ENCODE results near the gene LANCL3. TPM values are rescaled to one million over a fixed set of nuclear protein-coding genes. Genes with fewer than 3 reads are reported as not detected.

Gene LANCL3
- polyA plus RNA-seq, 3 donors = 0.01 to 0.12 TPM; not detected in 1

- Histone ChIP-seq H3K4me3 (replicated peaks in 1 of 3; ENCODE audit: low read depth in 2 of 3, low read length in 3 of 3) (no peak overlapping the region), H3K27ac (ENCODE audit: low read depth in 1 of 2, low read length in 2 of 2) (no peak overlapping the region), H4K20me1 (ENCODE audit: insufficient read depth, low read length) (no peaks in the 10 kb centered on the region), H3K4me2 (replicated peaks; ENCODE audit: extremely low read depth, low read length, poor library complexity, severe bottlenecking) (no peak overlapping the region), H3K79me2 (ENCODE audit: insufficient read depth, low read length) (no peaks in the 10 kb centered on the region), H3K4me1 (ENCODE audit: control insufficient read depth in 1 of 2, insufficient read depth in 2 of 2, low read length in 2 of 2) (no peaks in the 10 kb centered on the region), H3K36me3 (replicated peaks in 1 of 2; ENCODE audit: control insufficient read depth in 1 of 2, insufficient read depth in 2 of 2, low read length in 2 of 2) (no peaks in the 10 kb centered on the region), H3K9ac (ENCODE audit: insufficient read depth, low read length, poor library complexity, severe bottlenecking) (no peak overlapping the region), H3K9me3 (replicated peaks in 1 of 2; ENCODE audit: control insufficient read depth in 1 of 2, insufficient read depth in 1 of 2, low read length in 2 of 2) (no peaks in the 10 kb centered on the region), H3K27me3 (ENCODE audit: control insufficient read depth in 2 of 2, insufficient read depth in 2 of 2, low read length in 2 of 2) (no peaks in the 10 kb centered on the region), H2AFZ (ENCODE audit: insufficient read depth, low read depth, low read length, poor library complexity, severe bottlenecking) (no peak overlapping the region)
- peaks cover 0 to 3% (median 1%) of the 10 kb centered on the region in 3 donors for H3K27me3 Mint-ChIP-seq (ENCODE audit: low read depth in 3 of 3)
- H3K4me3 Mint-ChIP-seq = no peak overlapping the region
- TF ChIP-seq CTCF (IDR thresholded peaks at IDR 0.05) = no peak
- H3K4me1 Mint-ChIP-seq = peaks cover 3% of the 10 kb centered on the region
- intact Hi-C loops (cut with micrococcal nuclease) = no loop called here
- DNase-seq = no peak
- no peaks in the 10 kb centered on the region for H3K36me3 Mint-ChIP-seq
- H3K27ac Mint-ChIP-seq = no peak overlapping the region
- peaks cover 0 to 4% (median 0%) of the 10 kb centered on the region in 7 donors for H3K9me3 Mint-ChIP-seq
These were observed 95.1 kb downstream of the LANCL3 start for GRCh38 chrX:37666516-37666915.

DNA sequence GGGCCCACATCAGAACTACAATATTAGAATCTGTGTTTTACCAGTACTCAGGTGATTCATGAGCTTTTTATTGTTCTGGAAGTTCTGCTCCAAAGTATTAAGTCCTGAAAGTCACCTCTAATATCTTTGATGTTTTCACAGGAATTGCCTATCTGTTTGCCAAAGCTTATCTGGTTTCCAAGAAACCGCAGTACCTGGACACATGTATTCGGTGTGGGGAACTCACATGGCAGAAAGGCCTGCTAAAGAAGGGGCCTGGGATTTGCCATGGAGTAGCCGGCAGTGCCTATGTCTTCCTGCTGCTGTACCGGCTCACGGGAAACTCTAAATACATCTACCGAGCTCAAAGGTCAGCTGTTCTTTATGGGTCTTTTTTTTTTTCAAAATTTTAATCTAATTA lies 95.7 kb downstream of the LANCL3 start:
- Mint-ChIP-seq H3K4me3 (no peak overlapping the region), H3K9me3 (peaks cover 0 to 4% (median 0%) of the 10 kb centered on the region in 7 donors), H3K27me3 (ENCODE audit: low read depth in 3 of 3) (peaks cover 0 to 3% (median 3%) of the 10 kb centered on the region in 3 donors), H3K27ac (no peak overlapping the region), H3K4me1 (peaks cover under 1% of the 10 kb centered on the region), H3K36me3 (no peaks in the 10 kb centered on the region)
- Histone ChIP-seq H3K4me1 (ENCODE audit: control insufficient read depth in 1 of 2, insufficient read depth in 2 of 2, low read length in 2 of 2) (no peaks in the 10 kb centered on the region), H3K4me3 (replicated peaks in 1 of 3; ENCODE audit: low read depth in 2 of 3, low read length in 3 of 3) (no peak overlapping the region), H3K27ac (ENCODE audit: low read depth in 1 of 2, low read length in 2 of 2) (no peak overlapping the region), H4K20me1 (ENCODE audit: insufficient read depth, low read length) (no peaks in the 10 kb centered on the region), H3K9me3 (replicated peaks in 1 of 2; ENCODE audit: control insufficient read depth in 1 of 2, insufficient read depth in 1 of 2, low read length in 2 of 2) (no peaks in the 10 kb centered on the region), H3K4me2 (replicated peaks; ENCODE audit: extremely low read depth, low read length, poor library complexity, severe bottlenecking) (no peak overlapping the region), H3K9ac (ENCODE audit: insufficient read depth, low read length, poor library complexity, severe bottlenecking) (no peak overlapping the region), H3K27me3 (ENCODE audit: control insufficient read depth in 2 of 2, insufficient read depth in 2 of 2, low read length in 2 of 2) (no peaks in the 10 kb centered on the region), H3K79me2 (ENCODE audit: insufficient read depth, low read length) (no peaks in the 10 kb centered on the region), H3K36me3 (replicated peaks in 1 of 2; ENCODE audit: control insufficient read depth in 1 of 2, insufficient read depth in 2 of 2, low read length in 2 of 2) (no peaks in the 10 kb centered on the region), H2AFZ (ENCODE audit: insufficient read depth, low read depth, low read length, poor library complexity, severe bottlenecking) (no peak overlapping the region)
- DNase-seq = no peak
- intact Hi-C loops (cut with micrococcal nuclease) = no loop called here
- no CpG with 5 or more reads among the region's 6 CpGs for WGBS (ENCODE audit: insufficient coverage)
- TF ChIP-seq CTCF (IDR thresholded peaks at IDR 0.05) = no peak
